Astrocyte of the cerebellum (primary cell): ENCODE results near the gene FLCN.

Experiments
- DNase-seq: peaks from one replicate; pipeline ENCODE4 v3.0.0-alpha.2; 2011; ENCODE audit warnings: low read depth
- H3K4me3 ChIP-seq: 2 replicates; pipeline ENCODE4 v1.5.1; 2011; ENCODE audit warnings: mild to moderate bottlenecking, low read depth, low read length, moderate library complexity
- CTCF ChIP-seq: IDR thresholded peaks from 2 replicates; pipeline ENCODE4 v1.5.1; 2012; ENCODE audit warnings: low read length, low read depth, moderate library complexity, mild to moderate bottlenecking; ENCODE audit errors: missing control alignments
- in situ Hi-C: cut with HindIII; loops from 2 replicates; pipeline ENCODE4 v1.10.0; 2017; ENCODE audit warnings: low sequenced_read_pairs

Gene FLCN

GRCh38 chr17:17204635-17205231 is 32.2 kb downstream of the FLCN start:
- in situ Hi-C loops = no loop called here
- TF ChIP-seq CTCF = no peak
- H3K4me3 ChIP-seq = peak overlapping the region; percentile 35
- DNase-seq = no peak

GRCh38 chr17:17204041-17204591 is 32.9 kb downstream of the FLCN start:
- TF ChIP-seq CTCF = no peak
- in situ Hi-C loops = no loop called here
- no peak overlapping the region for H3K4me3 ChIP-seq
- no peak for DNase-seq

- TF ChIP-seq CTCF = no peak
- H3K4me3 ChIP-seq = no peak overlapping the region
- in situ Hi-C loops = no loop called here
- DNase-seq = no peak
Observed at GRCh38 chr17:17203173-17203730, 33.7 kb downstream of the FLCN start.

- TF ChIP-seq CTCF = no peak
- DNase-seq = no peak
- H3K4me3 ChIP-seq = no peak overlapping the region
- in situ Hi-C loops = no loop called here
Observed at GRCh38 chr17:17201907-17202306, 35.1 kb downstream of the FLCN start.

- TF ChIP-seq CTCF = no peak
- in situ Hi-C loops = no loop called here
- no peak overlapping the region for H3K4me3 ChIP-seq
- DNase-seq = no peak
Observed at GRCh38 chr17:17201271-17201670, 35.7 kb downstream of the FLCN start.

- TF ChIP-seq CTCF = no peak
- DNase-seq = no peak
- no peak overlapping the region for H3K4me3 ChIP-seq
- in situ Hi-C loops = no loop called here
Observed at GRCh38 chr17:17200831-17201230, 36.1 kb downstream of the FLCN start.

GRCh38 chr17:17200311-17200710 is 36.7 kb downstream of the FLCN start:
- no peak for TF ChIP-seq CTCF
- H3K4me3 ChIP-seq = no peak overlapping the region
- in situ Hi-C loops = no loop called here
- no peak for DNase-seq
